Activated CD4-positive, alpha-beta T cell treated with anti-CD3 and anti-CD28 coated beads, Interleukin-2, amount 50 U/mL, for 48 hours (primary cell): ENCODE results near the gene NUTM1.
A peak's percentile ranks its signal among the peaks of the same experiment; 100 is the strongest.
"Not testable (repeated sequence)": the region's sequence is repeated elsewhere in the genome, so short reads cannot be mapped to it uniquely, and the experiment has no call there.

Source experiments
- DNase-seq, 2 experiments: peaks; one replicate each; pipeline ENCODE4 v3.0.0-alpha.2; 2020

Gene NUTM1

GRCh38 chr15:34365836-34366235 is 22.7 kb downstream of the NUTM1 start:
- DNase-seq = no peak

GRCh38 chr15:34366271-34367065 is 23.4 kb downstream of the NUTM1 start:
- DNase-seq = peak; percentile 66 to 69

- DNase-seq = peak; percentile 85 to 89
Measured at GRCh38 chr15:34367101-34368081, 24.3 kb downstream of the NUTM1 start, which contains the start of gene LPCAT4. LPCAT4 (minus strand) TSS chr15:34367196; CDS start chr15:34367100, 96 bp downstream.

- no peak for DNase-seq
Measured at GRCh38 chr15:34370129-34370528, 27.0 kb downstream of the NUTM1 start.

GRCh38 chr15:34370643-34371042 is 27.5 kb downstream of the NUTM1 start:
- DNase-seq = no peak

GRCh38 chr15:34373951-34374350 is 30.8 kb downstream of the NUTM1 start:
- DNase-seq = no peak

- no peak for DNase-seq
Measured at GRCh38 chr15:34374816-34375215, 31.7 kb downstream of the NUTM1 start.

GRCh38 chr15:34375541-34375940 is 32.4 kb downstream of the NUTM1 start:
- not testable (repeated sequence) for DNase-seq

GRCh38 chr15:34376856-34377255 is 33.7 kb downstream of the NUTM1 start:
- no peak for DNase-seq

- DNase-seq = not testable (repeated sequence)
Measured at GRCh38 chr15:34380491-34380890, 37.4 kb downstream of the NUTM1 start.

- DNase-seq = not testable (repeated sequence)
Measured at GRCh38 chr15:34381829-34382521, 38.9 kb downstream of the NUTM1 start.

- DNase-seq = not testable (repeated sequence)
Measured at GRCh38 chr15:34389594-34390086, 46.5 kb downstream of the NUTM1 start.

- DNase-seq = not testable (repeated sequence)
Measured at GRCh38 chr15:34392981-34393380, 49.9 kb downstream of the NUTM1 start.

- peak in 1 of 2 experiments; percentile 13 for DNase-seq
Measured at GRCh38 chr15:34397637-34398259, 54.6 kb downstream of the NUTM1 start.

GRCh38 chr15:34403160-34403598 is 60.1 kb downstream of the NUTM1 start:
- DNase-seq = not testable (repeated sequence)

- not testable (repeated sequence) for DNase-seq
Measured at GRCh38 chr15:34403899-34404298, 60.8 kb downstream of the NUTM1 start.
